Upper lobe of left lung (tissue), 4 donors: ENCODE measurements around the gene NCOA1.

Experiments
- EP300 ChIP-seq, 4 donors: sonication (generic); formaldehyde crosslinking; IDR thresholded peaks; one replicate each; pipeline ENCODE4 v1.5.1; 2017; ENCODE audit warnings: antibody characterized with exemption in 4 of 4, control low read depth in 2 of 4
- POLR2A ChIP-seq, 4 donors: fragments of 450-650 bp; IDR thresholded peaks; one replicate each; pipeline ENCODE4 v1.5.1; 2016 to 2017; ENCODE audit warnings: antibody characterized with exemption in 4 of 4, mild to moderate bottlenecking in 2 of 4

DNA sequence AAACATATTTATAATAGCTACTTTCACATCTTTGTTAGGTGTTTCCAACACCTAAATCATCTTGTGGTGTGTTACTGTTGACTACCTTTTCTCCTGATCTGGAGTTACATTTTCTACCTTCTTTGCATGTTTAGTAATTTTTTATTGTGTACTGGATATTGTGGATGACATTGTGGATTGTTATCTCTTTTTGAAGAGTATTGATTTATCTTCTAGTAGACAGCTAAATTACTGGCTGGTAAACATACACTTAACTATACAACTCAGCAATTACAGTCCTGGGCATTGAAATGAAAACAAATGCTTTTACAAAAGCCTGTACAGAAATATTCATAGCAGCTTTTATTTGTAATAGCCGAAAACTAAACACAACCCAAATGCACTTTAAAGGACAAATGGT is 151.3 kb downstream of the NCOA1 start:
- TF ChIP-seq EP300 (IDR thresholded peaks at IDR 0.05): no peak
- TF ChIP-seq POLR2A (IDR thresholded peaks at IDR 0.05): no peak
